OCI-LY3 (cell line): ENCODE results near the gene YY1.

Source experiments
- H2AFZ ChIP-seq: fragments of 200-600, 300-600 bp; shearing (Covaris generic); 2 replicates; pipeline ENCODE4 v1.6.0; 2014; ENCODE audit warnings: antibody characterized with exemption, low read depth, low read length
- H3K27ac ChIP-seq: fragments of 200-600, 300-600 bp; sonication (generic); 2 replicates; pipeline ENCODE4 v1.5.1; 2014; ENCODE audit warnings: mild to moderate bottlenecking, low read length, moderate library complexity, mixed read lengths
- H3K27me3 ChIP-seq: fragments of 200-600, 300-600 bp; sonication (generic); 2 replicates; pipeline ENCODE4 v1.6.1; 2014; ENCODE audit warnings: low read depth, low read length, mixed read lengths
- H3K36me3 ChIP-seq: fragments of 200-600, 300-600 bp; sonication (generic); replicated peaks from 2 replicates; pipeline ENCODE3; 2014; ENCODE audit warnings: low read depth, low read length, mixed read lengths
- H3K4me1 ChIP-seq: fragments of 300-600, 200-600 bp; sonication (generic); 2 replicates; pipeline ENCODE4 v1.6.1; 2014; ENCODE audit warnings: low read length, mixed read lengths
- H3K4me2 ChIP-seq: fragments of 200-600, 300-600 bp; sonication (generic); 2 replicates; pipeline ENCODE4 v1.6.1; 2014; ENCODE audit warnings: low read length, mixed read lengths
- H3K4me3 ChIP-seq: fragments of 300-600, 200-600 bp; sonication (generic); 2 replicates; pipeline ENCODE4 v1.5.1; 2014; ENCODE audit warnings: antibody characterized with exemption, mild to moderate bottlenecking, low read length, moderate library complexity
- H3K79me2 ChIP-seq: fragments of 300-600, 200-600 bp; shearing (Covaris generic); 2 replicates; pipeline ENCODE4 v1.6.1; 2014; ENCODE audit warnings: mild to moderate bottlenecking, low read length, mixed read lengths
- H3K9ac ChIP-seq: fragments of 300-600, 200-600 bp; shearing (Covaris generic); 2 replicates; pipeline ENCODE4 v1.6.0; 2014; ENCODE audit warnings: mild to moderate bottlenecking, low read length, moderate library complexity
- H3K9me3 ChIP-seq: fragments of 200-600, 300-600 bp; shearing (Covaris generic); 2 replicates; pipeline ENCODE4 v1.6.1; 2014; ENCODE audit warnings: low read length, mixed read lengths; ENCODE audit not compliant: insufficient read depth
- H4K20me1 ChIP-seq: fragments of 200-600, 300-600 bp; sonication (generic); 2 replicates; pipeline ENCODE4 v1.6.1; 2016; ENCODE audit warnings: low read length, mixed read lengths; ENCODE audit not compliant: insufficient read depth
- CTCF ChIP-seq: fragments of 200-600, 300-600 bp; sonication (generic); IDR thresholded peaks from 2 replicates; pipeline ENCODE4 v1.5.1; 2014; ENCODE audit warnings: antibody characterized with exemption, low read length, low read depth
- EZH2phosphoT487 ChIP-seq: fragments of 200-600 bp; shearing (Covaris generic); IDR thresholded peaks from 2 replicates; pipeline ENCODE4 v1.6.1; 2018; ENCODE audit warnings: antibody characterized with exemption, mixed run types, low read depth

Gene YY1

GRCh38 chr14:100327128-100327527 is 88.2 kb downstream of the YY1 start:
- TF ChIP-seq EZH2phosphoT487, result no peak
- no peak for TF ChIP-seq CTCF
- Histone ChIP-seq H3K9ac (no peak overlapping the region), H3K4me2 (no peak overlapping the region), H3K4me1 (no peaks in the 10 kb centered on the region), H3K9me3 (no peaks in the 10 kb centered on the region), H3K27ac (no peak overlapping the region), H3K27me3 (no peaks in the 10 kb centered on the region), H3K79me2 (no peaks in the 10 kb centered on the region), H2AFZ (no peak overlapping the region), H4K20me1 (no peaks in the 10 kb centered on the region), H3K4me3 (no peak overlapping the region), H3K36me3 (no peaks in the 10 kb centered on the region)

- Histone ChIP-seq H3K27me3 (no peaks in the 10 kb centered on the region), H3K4me3 (no peak overlapping the region), H3K4me1 (no peaks in the 10 kb centered on the region), H3K27ac (no peak overlapping the region), H3K9ac (no peak overlapping the region), H4K20me1 (no peaks in the 10 kb centered on the region), H3K79me2 (no peaks in the 10 kb centered on the region), H3K36me3 (no peaks in the 10 kb centered on the region), H3K9me3 (no peaks in the 10 kb centered on the region), H2AFZ (no peak overlapping the region), H3K4me2 (no peak overlapping the region)
- TF ChIP-seq CTCF (no peak), EZH2phosphoT487 (no peak)
Observed at GRCh38 chr14:100328495-100329163, 89.7 kb downstream of the YY1 start.

GRCh38 chr14:100329233-100330006 is 90.5 kb downstream of the YY1 start:
- no peaks in the 10 kb centered on the region for H3K4me1 ChIP-seq
- H3K4me3 ChIP-seq, result no peak overlapping the region
- no peaks in the 10 kb centered on the region for H3K9me3 ChIP-seq
- H3K36me3 ChIP-seq, result no peaks in the 10 kb centered on the region
- H3K79me2 ChIP-seq, result no peaks in the 10 kb centered on the region
- H4K20me1 ChIP-seq, result no peaks in the 10 kb centered on the region
- no peaks in the 10 kb centered on the region for H3K27me3 ChIP-seq
- TF ChIP-seq EZH2phosphoT487 (no peak), CTCF (no peak)
- no peak overlapping the region for H3K27ac ChIP-seq
- no peak overlapping the region for H3K4me2 ChIP-seq
- no peak overlapping the region for H3K9ac ChIP-seq
- H2AFZ ChIP-seq, result no peak overlapping the region

GRCh38 chr14:100330007-100330344 is 91.0 kb downstream of the YY1 start:
- Histone ChIP-seq H3K79me2 (no peaks in the 10 kb centered on the region), H3K27ac (no peak overlapping the region), H3K4me2 (no peak overlapping the region), H3K36me3 (peaks cover 3% of the 10 kb centered on the region), H3K27me3 (no peaks in the 10 kb centered on the region), H3K4me3 (no peak overlapping the region), H3K9me3 (no peaks in the 10 kb centered on the region), H3K9ac (no peak overlapping the region), H4K20me1 (no peaks in the 10 kb centered on the region), H2AFZ (no peak overlapping the region), H3K4me1 (no peaks in the 10 kb centered on the region)
- TF ChIP-seq EZH2phosphoT487 (no peak), CTCF (no peak)
